HG03565 (cell line): ENCODE measurements around the gene SOD1.
A peak's percentile ranks its signal among the peaks of the same experiment; 100 is the strongest.
"Not testable (repeated sequence)": the region's sequence is repeated elsewhere in the genome, so short reads cannot be mapped to it uniquely, and the experiment has no call there.

Experiments used
- ATAC-seq: cut with Tn5 transposase; IDR thresholded peaks from one replicate; pipeline ENCODE4 v1.9.1; 2021; ENCODE audit warnings: mild to moderate bottlenecking, moderate library complexity; ENCODE audit not compliant: unreplicated experiment

SOD1 gene

DNA sequence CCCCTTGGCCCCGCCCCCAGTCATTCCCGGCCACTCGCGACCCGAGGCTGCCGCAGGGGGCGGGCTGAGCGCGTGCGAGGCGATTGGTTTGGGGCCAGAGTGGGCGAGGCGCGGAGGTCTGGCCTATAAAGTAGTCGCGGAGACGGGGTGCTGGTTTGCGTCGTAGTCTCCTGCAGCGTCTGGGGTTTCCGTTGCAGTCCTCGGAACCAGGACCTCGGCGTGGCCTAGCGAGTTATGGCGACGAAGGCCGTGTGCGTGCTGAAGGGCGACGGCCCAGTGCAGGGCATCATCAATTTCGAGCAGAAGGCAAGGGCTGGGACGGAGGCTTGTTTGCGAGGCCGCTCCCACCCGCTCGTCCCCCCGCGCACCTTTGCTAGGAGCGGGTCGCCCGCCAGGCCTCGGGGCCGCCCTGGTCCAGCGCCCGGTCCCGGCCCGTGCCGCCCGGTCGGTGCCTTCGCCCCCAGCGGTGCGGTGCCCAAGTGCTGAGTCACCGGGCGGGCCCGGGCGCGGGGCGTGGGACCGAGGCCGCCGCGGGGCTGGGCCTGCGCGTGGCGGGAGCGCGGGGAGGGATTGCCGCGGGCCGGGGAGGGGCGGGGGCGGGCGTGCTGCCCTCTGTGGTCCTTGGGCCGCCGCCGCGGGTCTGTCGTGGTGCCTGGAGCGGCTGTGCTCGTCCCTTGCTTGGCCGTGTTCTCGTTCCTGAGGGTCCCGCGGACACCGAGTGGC, at the start of gene SOD1:
TSS of gene SOD1 (plus strand) at position 158 of the 723 bp plus-strand sequence. CDS start at position 235, 77 bp downstream.
- peak; percentile 84 for ATAC-seq

DNA sequence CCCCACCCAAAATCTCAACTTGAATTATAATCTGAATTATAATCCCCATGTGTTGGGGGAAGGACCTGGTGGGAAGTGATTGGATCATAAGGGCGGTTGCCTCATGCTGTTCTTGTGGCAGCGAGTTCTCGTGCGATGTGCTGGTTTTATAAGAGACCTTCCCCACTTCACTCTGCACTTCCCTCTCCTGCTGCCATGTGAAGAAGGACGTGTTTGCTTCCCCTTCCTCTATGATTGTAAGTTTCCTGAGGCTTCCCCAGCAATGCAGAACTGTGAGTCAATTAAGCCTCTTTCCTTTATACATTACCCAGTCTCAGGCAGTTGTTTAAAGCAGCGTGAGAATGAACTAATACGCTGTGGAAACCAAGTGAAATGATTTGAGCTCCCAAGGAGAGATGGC, 48.0 kb upstream of the SOD1 start:
- no peak for ATAC-seq

DNA sequence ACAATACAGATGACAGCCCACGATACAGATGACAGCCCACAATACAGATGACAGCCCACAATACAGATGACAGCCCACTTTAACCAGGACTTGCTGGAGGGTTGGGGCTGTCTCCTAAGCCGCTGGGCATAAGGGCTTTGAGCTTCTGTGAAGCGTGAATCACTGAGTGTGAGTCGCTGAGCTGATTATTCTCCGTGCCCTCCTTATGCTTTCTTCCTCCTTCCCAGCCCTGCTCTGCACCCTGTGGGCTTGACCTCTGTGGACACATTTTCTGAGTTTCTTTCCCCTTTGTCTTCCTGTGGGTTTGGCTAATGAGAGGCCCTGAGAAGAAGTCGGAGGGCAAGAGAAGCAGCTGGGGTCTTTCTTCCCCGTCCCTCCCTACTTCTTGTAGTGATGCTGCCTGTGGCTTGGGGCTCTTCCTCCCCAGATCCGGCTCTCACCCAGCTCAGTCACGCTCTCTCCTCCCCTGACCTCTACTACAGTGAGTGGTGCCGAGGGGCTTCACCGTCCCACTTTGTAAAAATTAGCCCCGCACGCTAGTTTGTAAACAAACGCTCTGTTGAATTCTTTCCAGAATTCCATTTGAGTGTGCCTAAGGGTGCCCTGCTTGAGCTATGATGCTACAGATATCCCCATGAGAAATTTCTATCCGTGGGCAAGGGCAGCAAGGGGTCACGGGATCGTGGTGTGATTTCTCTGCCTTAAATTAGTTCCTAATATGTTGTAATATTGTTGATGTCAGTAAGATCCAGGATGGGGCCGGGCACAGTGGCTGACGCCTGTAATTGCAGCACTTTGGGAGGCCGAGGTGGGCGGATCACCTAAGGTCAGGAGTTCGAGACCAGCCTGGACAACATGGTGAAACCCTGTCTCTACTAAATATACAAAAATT, 46.4 kb upstream of the SOD1 start:
- ATAC-seq = no peak

DNA sequence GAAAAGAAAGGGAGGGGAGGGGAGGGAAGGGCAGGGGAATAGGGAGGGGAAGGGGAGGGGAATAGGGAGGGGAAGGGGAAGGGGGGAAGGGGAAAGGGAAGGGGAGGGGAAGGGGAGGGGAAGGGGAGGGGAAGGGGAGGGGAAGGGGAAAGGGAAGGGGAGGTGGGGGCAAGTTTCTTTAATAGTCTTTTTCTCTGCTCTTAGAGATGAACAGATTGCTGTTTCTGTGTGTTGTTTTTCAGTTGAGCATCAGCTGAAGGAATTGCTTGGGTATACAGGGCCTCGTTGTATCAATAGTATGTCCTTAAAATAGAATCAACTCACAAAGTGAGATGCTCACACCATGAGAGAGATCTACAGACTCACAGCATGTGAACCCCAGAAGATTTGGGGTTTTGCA, 44.8 kb upstream of the SOD1 start:
- no peak for ATAC-seq

DNA sequence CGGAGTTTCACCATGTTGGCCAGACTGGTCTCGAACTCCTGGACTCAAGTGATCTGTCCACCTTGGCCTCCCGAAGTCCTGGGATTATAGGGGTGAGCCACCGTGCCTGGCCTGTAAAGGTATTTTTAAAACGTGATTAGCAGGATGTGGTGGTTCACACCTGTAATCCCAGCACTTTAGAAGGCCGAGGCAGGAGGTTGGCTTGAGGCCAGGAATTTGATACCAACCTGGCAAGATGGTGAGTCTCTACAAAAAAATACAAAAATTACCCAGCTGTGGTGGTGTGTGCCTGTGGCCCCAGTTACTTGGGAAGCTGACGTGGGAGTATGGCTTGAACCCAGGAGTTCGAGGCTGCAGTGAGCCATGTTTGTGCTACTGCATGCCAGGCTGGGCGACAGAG, 43.3 kb upstream of the SOD1 start:
- no peak for ATAC-seq

DNA sequence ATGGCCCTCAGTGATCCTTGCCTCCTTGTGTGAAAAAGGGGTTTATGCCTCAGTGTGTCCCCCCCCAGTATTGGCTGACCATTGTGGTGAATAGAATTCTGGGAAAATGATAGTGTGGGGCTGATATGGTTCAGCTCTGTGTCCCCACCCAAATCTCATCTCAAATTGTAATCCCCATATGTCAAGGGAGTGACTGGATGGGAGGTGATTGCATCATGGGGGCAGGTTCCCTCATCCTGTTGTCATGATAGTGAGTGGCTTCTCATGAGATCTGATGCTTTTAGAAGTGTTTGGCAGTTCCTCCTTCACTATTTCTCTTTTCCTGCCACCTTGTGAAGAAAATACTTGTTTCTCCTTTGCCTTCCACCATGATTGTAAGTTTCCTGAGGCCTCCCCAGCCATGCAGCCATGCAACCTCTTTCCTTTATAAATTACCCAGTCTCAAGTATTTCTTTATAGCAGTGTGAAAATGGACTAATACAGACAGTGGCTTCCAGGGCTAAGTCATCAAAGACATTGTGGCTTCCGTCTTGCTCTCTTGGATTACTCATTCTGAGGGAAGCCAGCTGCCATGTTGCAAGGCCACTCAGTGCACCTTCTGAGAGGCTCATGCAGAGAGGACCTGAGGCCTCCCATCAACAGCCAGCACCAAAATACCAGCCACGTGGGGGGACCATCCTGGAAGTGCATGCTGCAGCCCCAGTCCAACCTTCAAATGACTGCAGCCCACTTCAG, 40.6 kb upstream of the SOD1 start:
- no peak for ATAC-seq

DNA sequence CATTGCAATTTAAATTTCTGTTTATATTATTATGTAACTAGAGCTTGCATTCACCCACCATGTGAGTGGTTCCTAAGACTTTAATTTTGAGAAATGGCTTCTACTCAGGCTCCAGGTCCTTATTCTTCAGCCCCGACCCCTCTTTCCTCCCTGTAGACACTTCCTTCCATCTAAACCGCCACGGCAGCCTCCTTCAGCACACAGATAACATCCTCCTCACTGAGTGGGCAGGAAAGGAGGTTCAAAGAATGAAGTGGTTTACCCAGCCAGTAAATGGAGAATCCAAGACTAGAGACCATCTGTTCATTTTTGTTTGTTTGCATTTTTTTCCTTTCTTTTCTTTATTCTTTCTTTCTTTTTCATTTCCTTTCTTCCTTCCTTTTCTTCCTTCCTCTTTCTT, 37.1 kb upstream of the SOD1 start:
- no peak for ATAC-seq

DNA sequence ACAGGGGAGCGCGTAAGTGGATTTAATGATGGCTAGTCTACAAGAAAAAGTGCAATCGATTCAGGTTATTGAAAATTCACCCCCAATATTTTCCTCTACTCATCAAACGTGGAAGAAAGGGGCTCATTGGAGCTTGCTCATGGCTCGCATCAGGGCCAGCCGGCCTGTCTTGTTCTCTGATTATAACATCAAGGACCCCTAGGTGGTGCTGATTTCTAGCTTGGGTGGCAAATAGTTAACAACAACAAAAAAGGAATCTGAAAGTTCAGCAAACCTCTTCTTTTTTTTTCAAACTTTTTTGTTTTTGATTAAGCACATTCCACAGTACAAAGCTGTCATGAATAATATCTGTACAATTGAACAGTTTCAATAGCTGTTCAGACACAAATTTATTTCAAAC, 35.8 kb upstream of the SOD1 start:
- no peak for ATAC-seq

DNA sequence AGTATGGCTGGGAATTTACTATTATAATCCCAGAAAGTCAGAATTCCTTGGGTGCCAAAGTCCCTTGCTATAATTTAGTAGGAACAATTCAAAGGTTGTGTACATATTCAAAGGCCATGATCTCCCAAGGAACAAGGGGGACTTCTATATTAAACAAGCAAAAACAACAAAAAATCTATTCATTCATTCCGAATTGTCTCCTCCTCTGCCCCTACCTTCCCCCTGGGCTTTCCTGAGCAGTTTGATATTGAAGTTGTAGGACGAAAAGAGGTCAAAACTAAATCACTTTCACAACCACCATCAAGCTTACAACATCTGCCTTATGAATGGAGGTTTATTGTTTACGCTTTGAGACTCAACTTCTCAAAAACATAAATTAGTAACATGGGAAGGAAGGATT, 35.3 kb upstream of the SOD1 start:
- no peak for ATAC-seq

DNA sequence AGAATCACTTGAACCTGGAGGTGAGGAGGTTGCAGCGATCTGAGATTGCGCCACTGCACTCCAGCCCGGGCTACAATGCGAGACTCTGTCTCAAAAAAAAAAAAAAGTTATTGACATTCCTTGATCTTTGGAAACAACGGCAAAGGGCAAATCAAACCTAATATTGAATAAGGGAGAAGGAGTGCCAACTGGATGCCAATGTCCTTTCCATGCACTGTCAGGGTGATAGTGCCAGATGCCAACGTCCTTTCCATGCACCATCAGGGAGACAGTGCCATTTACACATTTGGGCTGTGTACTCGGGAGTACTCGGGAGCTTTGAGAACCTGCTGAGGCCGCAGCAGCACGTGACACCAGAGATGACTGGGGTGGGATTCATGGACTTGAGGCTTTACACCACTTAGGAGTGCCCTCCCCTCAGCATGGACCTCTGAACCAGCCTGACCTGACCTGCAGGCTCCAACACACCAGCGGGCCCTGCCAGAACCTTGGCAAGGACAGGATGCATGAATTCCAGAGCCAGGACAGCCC, 34.5 kb upstream of the SOD1 start:
- no peak for ATAC-seq

DNA sequence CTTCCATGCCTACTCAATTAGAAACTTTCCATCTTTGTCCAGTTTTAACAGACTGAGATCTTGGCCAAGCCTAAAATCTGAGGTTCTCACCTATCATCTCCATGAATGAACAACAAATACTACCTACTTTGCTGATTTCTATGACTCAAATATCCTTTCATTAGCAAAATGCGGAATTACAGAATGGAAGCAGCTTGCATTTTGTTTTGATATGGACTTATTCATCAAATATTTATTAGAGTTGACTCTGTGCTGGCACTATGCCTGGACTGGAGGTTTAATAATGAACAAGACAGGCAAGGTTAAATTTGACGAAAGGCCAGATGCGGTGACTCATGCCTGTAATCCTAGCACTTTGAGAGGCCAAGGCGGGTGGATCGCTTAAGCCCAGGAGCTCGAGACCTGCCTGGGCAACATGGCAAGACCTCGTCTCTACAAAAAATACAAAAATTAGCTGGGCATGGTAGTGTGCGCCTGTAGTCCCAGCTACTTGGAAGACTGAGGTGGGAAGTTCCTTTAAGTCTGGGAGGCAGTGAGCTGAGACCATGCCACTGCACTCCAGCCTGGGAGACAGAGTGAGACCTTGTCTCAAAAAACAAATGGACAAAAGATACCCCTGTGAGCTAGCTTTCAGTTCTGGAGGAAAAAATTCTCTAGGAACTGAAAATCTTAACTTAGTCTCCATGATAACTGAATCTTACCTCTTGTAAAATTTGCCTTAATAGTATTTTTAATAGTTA, 29.4 kb upstream of the SOD1 start:
- no peak for ATAC-seq

DNA sequence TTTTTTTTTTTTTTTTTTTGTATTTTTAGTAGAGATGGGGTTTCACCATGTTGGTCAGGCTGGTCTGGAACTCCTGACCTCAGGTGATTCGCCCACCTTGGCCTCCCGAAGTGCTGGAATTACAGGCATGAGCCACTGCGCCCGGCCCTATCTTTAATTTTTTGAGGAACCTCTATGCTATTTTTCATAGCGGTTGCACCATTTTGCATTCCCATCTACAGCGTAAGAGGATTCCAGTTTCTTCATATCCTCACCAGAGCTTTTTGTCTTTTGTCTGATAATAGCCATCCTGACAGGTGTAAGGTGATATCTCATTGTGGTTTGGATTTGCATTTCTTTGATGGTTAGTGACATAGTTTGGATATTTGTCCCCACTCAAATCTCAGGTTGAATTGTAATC, 27.6 kb upstream of the SOD1 start:
- ATAC-seq = not testable (repeated sequence)

DNA sequence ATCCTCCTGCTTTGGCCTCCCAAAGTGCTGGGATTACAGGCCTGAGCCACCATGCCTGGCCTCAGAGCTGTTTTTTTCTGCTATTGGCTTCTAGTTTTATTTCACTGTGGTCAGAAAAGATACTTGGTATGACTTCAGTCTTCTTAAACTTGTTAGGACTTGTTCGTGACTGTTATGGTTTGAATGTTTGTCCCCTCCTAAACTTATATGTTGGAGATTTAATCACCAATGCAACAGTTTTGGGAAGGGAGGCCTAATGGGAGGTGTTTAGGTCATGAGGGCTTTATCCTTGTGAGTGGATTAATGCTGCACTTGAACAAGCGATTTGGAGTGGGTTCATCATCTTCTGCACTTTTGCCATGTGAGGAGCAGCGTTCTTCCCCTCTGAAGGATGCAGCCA, 24.5 kb upstream of the SOD1 start:
- ATAC-seq = no peak

DNA sequence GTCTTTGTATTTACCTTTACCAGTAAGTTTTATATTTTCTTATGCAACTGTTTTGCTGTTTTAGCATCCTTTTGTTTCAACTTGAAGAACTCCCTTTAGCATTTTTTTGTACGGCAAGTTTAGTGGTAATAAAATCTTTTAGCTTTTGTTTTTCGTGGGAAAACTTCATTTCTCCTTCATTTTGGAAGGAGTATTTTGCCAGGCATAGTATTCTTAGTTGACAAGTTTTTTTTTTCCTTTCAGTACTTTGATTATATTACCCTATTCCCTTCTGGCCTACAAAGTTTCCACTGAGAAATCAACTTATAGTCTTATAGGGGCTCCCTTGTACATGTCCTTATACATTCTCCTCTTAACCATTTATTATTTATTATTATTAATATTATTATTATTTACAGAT, 22.6 kb upstream of the SOD1 start:
- no peak for ATAC-seq

DNA sequence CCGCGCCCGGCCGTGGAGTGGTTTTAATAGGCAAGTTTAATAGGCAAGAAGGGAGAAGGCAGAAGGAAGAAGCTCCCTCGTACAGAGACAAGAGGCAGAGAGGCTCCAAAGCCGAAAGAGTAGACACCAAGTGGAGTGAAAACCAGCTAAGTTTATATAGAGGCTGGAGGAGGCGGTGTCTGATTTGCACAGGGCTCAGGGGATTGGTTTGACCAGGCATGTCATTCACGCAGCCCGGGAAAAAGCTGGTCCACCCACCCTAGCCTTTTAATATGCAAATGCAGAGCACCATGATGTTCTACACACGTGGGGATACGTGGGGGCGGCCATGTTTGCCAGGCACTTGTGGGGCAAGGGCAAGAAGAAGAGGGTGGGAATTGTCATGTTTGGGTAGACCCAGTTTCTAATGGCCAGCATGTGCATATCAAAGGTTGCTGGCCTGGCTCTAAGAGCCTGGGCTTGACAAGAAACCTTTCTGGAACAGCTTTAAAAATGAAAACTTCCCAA, 18.0 kb upstream of the SOD1 start:
- no peak for ATAC-seq

DNA sequence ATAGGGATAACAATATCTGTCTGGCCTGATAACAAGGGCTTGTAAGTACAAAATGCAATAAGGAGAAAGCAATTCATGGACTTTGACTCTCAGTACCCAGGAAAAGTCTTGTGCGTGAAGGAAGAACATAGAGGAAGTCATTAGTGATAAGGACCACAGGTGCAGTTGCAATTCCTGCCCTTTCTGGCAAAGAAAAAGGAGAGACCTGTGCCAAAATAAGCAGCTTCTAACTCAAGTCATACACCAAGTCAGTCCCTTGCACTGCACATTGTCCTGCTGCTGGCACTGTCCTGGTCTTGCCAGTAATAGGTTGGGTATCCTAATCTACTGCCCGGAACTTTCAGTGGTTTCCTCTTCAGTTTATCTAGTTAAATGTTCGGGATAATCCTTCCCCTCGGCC, 14.8 kb upstream of the SOD1 start:
- ATAC-seq = no peak

DNA sequence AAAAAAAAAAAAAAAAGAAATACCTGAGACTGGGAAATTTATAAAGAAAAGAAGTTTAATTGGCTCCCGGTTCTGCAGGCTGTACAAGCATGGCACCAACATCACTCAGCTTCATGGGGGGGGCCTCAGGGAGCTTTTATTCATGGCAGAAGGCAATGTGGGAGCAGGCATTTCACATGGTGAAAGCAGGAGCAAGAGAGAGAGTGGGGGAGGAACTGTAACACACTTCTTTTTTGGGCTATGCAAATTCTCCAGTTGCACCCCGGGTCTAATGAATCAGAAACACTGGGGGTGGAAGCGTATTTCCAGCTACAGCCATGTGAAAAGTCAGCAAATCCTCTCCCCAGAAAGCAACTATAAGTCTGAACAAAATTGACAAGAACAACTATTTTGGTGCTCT, 11.8 kb upstream of the SOD1 start:
- peak; percentile 65 for ATAC-seq

DNA sequence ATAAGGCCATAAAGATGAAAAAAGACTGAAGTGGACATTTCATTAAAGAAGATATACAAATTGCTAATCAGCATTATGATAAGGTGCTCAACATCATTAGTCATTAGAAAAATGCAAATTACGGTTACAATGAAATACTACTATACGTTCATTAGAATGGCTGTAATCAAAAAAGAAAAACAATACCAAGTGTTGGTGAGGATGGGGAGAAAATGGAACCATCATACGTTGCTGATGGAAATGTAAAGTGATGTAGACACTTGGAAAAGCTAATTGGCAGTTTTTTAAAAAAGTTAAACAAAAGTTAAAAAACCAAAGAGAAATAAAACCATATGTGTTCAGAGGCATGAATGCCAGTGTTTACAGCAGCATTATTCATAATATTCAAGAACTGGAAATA, 8.6 kb upstream of the SOD1 start:
- no peak for ATAC-seq

DNA sequence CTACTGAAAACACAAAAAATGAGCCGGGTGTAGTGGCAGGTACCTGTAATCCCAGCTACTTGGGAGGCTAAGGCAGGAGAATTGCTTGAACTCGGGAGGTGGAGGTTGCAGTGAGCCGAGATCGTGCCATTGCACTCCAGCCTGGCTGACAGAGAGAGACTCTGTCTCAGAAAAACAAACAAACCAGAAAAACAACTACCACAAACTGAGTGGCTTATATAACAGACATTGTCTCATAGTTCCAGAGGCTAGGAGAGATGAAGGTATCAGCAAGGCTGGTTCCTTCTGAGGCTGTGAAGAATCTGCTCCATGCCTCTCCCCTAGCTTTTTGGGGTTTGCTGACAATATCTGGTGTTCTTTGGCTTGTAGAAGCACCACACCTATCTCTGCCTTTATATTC, 8.0 kb upstream of the SOD1 start:
- not testable (repeated sequence) for ATAC-seq

DNA sequence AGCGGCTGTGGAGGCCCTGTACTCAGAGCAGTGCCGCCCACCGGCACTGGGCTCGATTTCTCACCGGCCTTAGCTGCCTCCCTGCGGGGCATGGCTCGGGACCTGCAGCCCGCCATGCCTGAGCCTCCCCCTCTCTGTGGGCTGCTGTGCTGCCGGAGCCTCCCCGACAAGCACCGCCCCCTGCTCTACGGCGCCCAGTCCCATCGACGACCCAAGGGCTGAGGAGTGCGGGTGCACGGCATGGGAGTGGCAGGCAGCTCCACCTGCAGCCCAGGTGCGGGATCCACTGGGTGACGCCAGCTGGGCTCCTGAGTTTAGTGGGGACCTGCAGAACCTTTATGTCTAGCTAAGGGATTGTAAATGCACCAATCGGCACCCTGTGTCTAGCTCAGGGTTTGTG, 5.2 kb upstream of the SOD1 start:
- ATAC-seq = no peak
